NCI-H510A (cell line): Measurements from ENCODE around the gene HOMER1.
"Not testable (repeated sequence)": the region's sequence is repeated elsewhere in the genome, so short reads cannot be mapped to it uniquely, and the experiment has no call there.

Source experiments
- DNase-seq: peaks from one replicate; lab custom pipeline; 2025; lab: John Stamatoyannopoulos, UW

Gene HOMER1

GRCh38 chr5:79418276-79418675, 95.7 kb downstream of the HOMER1 start:
- no peak for DNase-seq

GRCh38 chr5:79417495-79417894, 96.4 kb downstream of the HOMER1 start:
- no peak for DNase-seq

GRCh38 chr5:79416499-79416898, 97.4 kb downstream of the HOMER1 start:
- no peak for DNase-seq

GRCh38 chr5:79413112-79413511, 100.8 kb downstream of the HOMER1 start:
- no peak for DNase-seq

GRCh38 chr5:79408028-79408427, 105.9 kb downstream of the HOMER1 start:
- DNase-seq = no peak

GRCh38 chr5:79407591-79407990, 106.3 kb downstream of the HOMER1 start:
- DNase-seq = no peak

- no peak for DNase-seq
These were observed 112.7 kb downstream of the HOMER1 start for GRCh38 chr5:79401216-79401615.

GRCh38 chr5:79399046-79399445, 114.9 kb downstream of the HOMER1 start:
- no peak for DNase-seq

- DNase-seq = no peak
These were observed 116.9 kb downstream of the HOMER1 start for GRCh38 chr5:79397080-79397479.

- no peak for DNase-seq
These were observed 117.7 kb downstream of the HOMER1 start for GRCh38 chr5:79396265-79396664.

- DNase-seq = no peak
These were observed 118.6 kb downstream of the HOMER1 start for GRCh38 chr5:79395296-79395695.

- DNase-seq = no peak
These were observed 121.2 kb downstream of the HOMER1 start for GRCh38 chr5:79392776-79393175.

GRCh38 chr5:79386679-79387078, 127.3 kb downstream of the HOMER1 start:
- no peak for DNase-seq

- DNase-seq = not testable (repeated sequence)
These were observed 128.8 kb downstream of the HOMER1 start for GRCh38 chr5:79385126-79385525.

- no peak for DNase-seq
These were observed 135.3 kb downstream of the HOMER1 start for GRCh38 chr5:79378510-79379186.

GRCh38 chr5:79357398-79357797, 156.5 kb downstream of the HOMER1 start:
- DNase-seq = no peak

- no peak for DNase-seq
These were observed 164.1 kb downstream of the HOMER1 start for GRCh38 chr5:79349881-79350280.

GRCh38 chr5:79349047-79349446, 164.9 kb downstream of the HOMER1 start:
- DNase-seq = no peak

- no peak for DNase-seq
These were observed 167.5 kb downstream of the HOMER1 start for GRCh38 chr5:79346420-79346824.

GRCh38 chr5:79333852-79334557, 179.9 kb downstream of the HOMER1 start:
- no peak for DNase-seq

- DNase-seq = no peak
These were observed 183.9 kb downstream of the HOMER1 start for GRCh38 chr5:79330071-79330470.

- no peak for DNase-seq
These were observed 184.5 kb downstream of the HOMER1 start for GRCh38 chr5:79329453-79329852.
